OCI-LY1 (cell line): Measurements from ENCODE around the gene KCTD16.

Experiments
- H2AFZ ChIP-seq: fragments of 200-600 bp; sonication (generic), shearing (Covaris generic); 2 replicates; pipeline ENCODE4 v1.6.0; 2014; ENCODE audit warnings: antibody characterized with exemption, mild to moderate bottlenecking, low read length
- H3F3A ChIP-seq: fragments of 200-600 bp; sonication (generic), shearing (Covaris generic); 2 replicates; pipeline ENCODE4 v1.6.0; 2014; ENCODE audit warnings: mild to moderate bottlenecking, antibody characterized with exemption, low read length, moderate library complexity; ENCODE audit not compliant: insufficient read depth
- H3K27ac ChIP-seq: fragments of 200-600 bp; sonication (generic); 2 replicates; pipeline ENCODE4 v1.5.1; 2014; ENCODE audit warnings: low read length, mixed run types, mild to moderate bottlenecking, low read depth; ENCODE audit not compliant: poor library complexity, severe bottlenecking
- H3K27me3 ChIP-seq: fragments of 200-600 bp; sonication (generic); 2 replicates; pipeline ENCODE4 v1.6.0; 2014; ENCODE audit warnings: antibody characterized with exemption, mild to moderate bottlenecking, low read length, moderate library complexity; ENCODE audit not compliant: insufficient read depth
- H3K36me3 ChIP-seq: fragments of 200-600 bp; sonication (generic); 2 replicates; pipeline ENCODE4 v1.6.1; 2014; ENCODE audit warnings: mild to moderate bottlenecking, antibody characterized with exemption, low read length, moderate library complexity, mixed read lengths; ENCODE audit not compliant: insufficient read depth
- H3K4me1 ChIP-seq: fragments of 200-600 bp; sonication (generic); 2 replicates; pipeline ENCODE4 v1.5.1; 2014; ENCODE audit warnings: mild to moderate bottlenecking, low read length, moderate library complexity; ENCODE audit not compliant: insufficient read depth, severe bottlenecking
- H3K4me2 ChIP-seq: fragments of 200-600 bp; sonication (generic), shearing (Covaris generic); 2 replicates; pipeline ENCODE4 v1.6.1; 2014; ENCODE audit warnings: low read length
- H3K4me3 ChIP-seq: fragments of 200-600 bp; sonication (generic); 2 replicates; pipeline ENCODE4 v1.5.1; 2014; ENCODE audit warnings: low read length, low read depth, mild to moderate bottlenecking, mixed read lengths; ENCODE audit not compliant: poor library complexity, severe bottlenecking
- H3K79me2 ChIP-seq: fragments of 200-600 bp; shearing (Covaris generic); 2 replicates; pipeline ENCODE4 v1.6.1; 2016; ENCODE audit warnings: mixed run types, low read length, mixed read lengths; ENCODE audit not compliant: insufficient read depth
- H3K9ac ChIP-seq: fragments of 200-600 bp; sonication (generic), shearing (Covaris generic); 2 replicates; pipeline ENCODE4 v1.6.1; 2014; ENCODE audit warnings: mild to moderate bottlenecking, low read length, mixed read lengths
- H3K9me2 ChIP-seq: fragments of 200-600 bp; sonication (generic), shearing (Covaris generic); 2 replicates; pipeline ENCODE4 v1.6.1; 2014; ENCODE audit warnings: low read depth, mild to moderate bottlenecking, low read length, mixed read lengths
- H3K9me3 ChIP-seq: fragments of 200-600 bp; shearing (Covaris generic); 2 replicates; pipeline ENCODE4 v1.6.1; 2014; ENCODE audit warnings: low read length, mixed read lengths
- H4K20me1 ChIP-seq: fragments of 200-600 bp; sonication (generic), shearing (Covaris generic); 2 replicates; pipeline ENCODE4 v1.6.0; 2016; ENCODE audit warnings: mild to moderate bottlenecking, low read length; ENCODE audit not compliant: insufficient read depth
- EZH2 ChIP-seq: fragments of 200-600 bp; sonication (generic), shearing (Covaris generic); IDR thresholded peaks from 2 replicates; pipeline ENCODE4 v1.8.0; 2017; ENCODE audit warnings: borderline replicate concordance, mixed run types, mild to moderate bottlenecking, antibody characterized with exemption, low read length, moderate library complexity, mixed read lengths
- TF ChIP-seq, protein P1 (sequence below): fragments of 200-600 bp; sonication (generic), shearing (Covaris generic); IDR thresholded peaks from 2 replicates; pipeline ENCODE4 v1.5.1; 2017; ENCODE audit warnings: mild to moderate bottlenecking, antibody characterized with exemption, low read length, moderate library complexity, mixed read lengths

Gene KCTD16

DNA sequence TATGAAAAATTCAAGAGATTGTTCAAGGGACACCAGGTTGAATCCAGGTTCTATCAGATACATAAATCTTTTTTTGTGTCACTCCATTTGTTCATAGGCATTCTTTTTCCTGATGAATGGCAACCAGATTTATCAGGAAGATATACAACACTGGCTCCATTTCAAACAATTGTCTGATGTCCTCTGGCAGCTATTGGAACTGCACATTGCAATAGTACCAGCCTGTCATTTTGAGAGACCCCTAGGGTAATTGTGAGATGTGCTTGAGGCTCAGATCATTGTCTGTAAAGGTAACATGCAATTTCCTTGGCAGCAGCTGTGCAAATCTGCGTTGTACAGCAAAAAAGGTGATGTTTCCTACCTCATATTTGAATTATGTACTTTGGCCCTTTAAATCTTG is 25.9 kb downstream of the KCTD16 start:
- Histone ChIP-seq H2AFZ (no peak overlapping the region), H3K9me2 (no peaks in the 10 kb centered on the region), H3K27ac (no peak overlapping the region), H3K36me3 (no peaks in the 10 kb centered on the region), H3K4me1 (peaks cover 8% of the 10 kb centered on the region), H3K27me3 (no peaks in the 10 kb centered on the region), H3K4me2 (no peak overlapping the region), H3K9me3 (no peaks in the 10 kb centered on the region), H4K20me1 (no peaks in the 10 kb centered on the region), H3K79me2 (no peaks in the 10 kb centered on the region), H3K4me3 (no peak overlapping the region), H3K9ac (no peak overlapping the region), H3F3A (no peaks in the 10 kb centered on the region)
- TF ChIP-seq EZH2: no peak

DNA sequence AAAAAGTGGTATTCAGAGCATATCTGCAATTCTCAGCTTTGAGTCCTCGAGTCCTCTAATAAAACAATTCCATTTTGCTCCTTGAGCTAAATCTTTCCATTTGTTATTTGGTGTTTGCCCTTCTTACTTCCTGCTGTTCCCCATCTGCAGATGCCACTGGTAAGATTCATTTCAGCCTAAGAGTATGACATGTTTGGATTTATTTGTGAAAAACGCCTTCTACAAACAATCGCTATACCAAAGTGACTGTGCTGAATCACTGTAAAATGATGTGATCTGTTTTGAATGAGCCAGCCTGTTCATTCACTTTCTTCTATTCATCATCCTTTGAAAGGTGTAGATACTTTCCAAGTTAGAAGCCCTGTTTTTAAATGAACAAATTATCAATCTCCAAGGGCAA is 27.7 kb downstream of the KCTD16 start:
- H3K9me2 ChIP-seq: no peaks in the 10 kb centered on the region
- no peak overlapping the region for H3K27ac ChIP-seq
- H2AFZ ChIP-seq: no peak overlapping the region
- no peaks in the 10 kb centered on the region for H3K4me1 ChIP-seq
- H4K20me1 ChIP-seq: no peaks in the 10 kb centered on the region
- H3F3A ChIP-seq: no peaks in the 10 kb centered on the region
- H3K4me3 ChIP-seq: no peak overlapping the region
- no peak overlapping the region for H3K4me2 ChIP-seq
- H3K36me3 ChIP-seq: no peaks in the 10 kb centered on the region
- no peaks in the 10 kb centered on the region for H3K9me3 ChIP-seq
- no peaks in the 10 kb centered on the region for H3K27me3 ChIP-seq
- no peak for TF ChIP-seq EZH2
- TF ChIP-seq, protein P1, sequence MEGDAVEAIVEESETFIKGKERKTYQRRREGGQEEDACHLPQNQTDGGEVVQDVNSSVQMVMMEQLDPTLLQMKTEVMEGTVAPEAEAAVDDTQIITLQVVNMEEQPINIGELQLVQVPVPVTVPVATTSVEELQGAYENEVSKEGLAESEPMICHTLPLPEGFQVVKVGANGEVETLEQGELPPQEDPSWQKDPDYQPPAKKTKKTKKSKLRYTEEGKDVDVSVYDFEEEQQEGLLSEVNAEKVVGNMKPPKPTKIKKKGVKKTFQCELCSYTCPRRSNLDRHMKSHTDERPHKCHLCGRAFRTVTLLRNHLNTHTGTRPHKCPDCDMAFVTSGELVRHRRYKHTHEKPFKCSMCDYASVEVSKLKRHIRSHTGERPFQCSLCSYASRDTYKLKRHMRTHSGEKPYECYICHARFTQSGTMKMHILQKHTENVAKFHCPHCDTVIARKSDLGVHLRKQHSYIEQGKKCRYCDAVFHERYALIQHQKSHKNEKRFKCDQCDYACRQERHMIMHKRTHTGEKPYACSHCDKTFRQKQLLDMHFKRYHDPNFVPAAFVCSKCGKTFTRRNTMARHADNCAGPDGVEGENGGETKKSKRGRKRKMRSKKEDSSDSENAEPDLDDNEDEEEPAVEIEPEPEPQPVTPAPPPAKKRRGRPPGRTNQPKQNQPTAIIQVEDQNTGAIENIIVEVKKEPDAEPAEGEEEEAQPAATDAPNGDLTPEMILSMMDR: no peak
- no peak overlapping the region for H3K9ac ChIP-seq
- no peaks in the 10 kb centered on the region for H3K79me2 ChIP-seq

DNA sequence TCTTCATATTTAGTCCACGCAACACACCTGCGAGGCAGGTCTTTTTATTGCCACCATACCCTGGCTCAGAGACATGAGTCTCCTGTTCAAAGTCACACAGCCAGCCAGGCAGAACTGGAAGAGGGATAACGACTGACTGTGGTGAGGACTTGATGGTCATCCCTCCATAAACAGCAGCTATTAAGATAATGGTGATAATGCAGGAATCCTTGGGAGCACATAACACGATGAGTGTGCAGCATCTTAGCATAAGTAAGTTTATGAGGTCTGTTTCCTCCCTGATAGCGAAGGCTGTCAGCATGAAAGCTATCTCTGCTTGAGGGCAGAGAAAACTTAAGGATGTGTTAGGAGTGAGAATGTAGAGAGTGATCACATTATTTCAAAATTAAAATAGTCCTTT is 30.9 kb downstream of the KCTD16 start:
- Histone ChIP-seq H3K9me2 (no peaks in the 10 kb centered on the region), H3K27ac (no peak overlapping the region), H3K4me1 (no peaks in the 10 kb centered on the region), H3K79me2 (no peaks in the 10 kb centered on the region), H3F3A (no peaks in the 10 kb centered on the region), H3K36me3 (no peaks in the 10 kb centered on the region), H3K4me3 (no peak overlapping the region), H3K9ac (no peak overlapping the region), H3K27me3 (no peaks in the 10 kb centered on the region), H3K9me3 (no peaks in the 10 kb centered on the region), H2AFZ (no peak overlapping the region), H3K4me2 (no peak overlapping the region), H4K20me1 (no peaks in the 10 kb centered on the region)
- no peak for TF ChIP-seq EZH2
- TF ChIP-seq, protein P1: no peak

DNA sequence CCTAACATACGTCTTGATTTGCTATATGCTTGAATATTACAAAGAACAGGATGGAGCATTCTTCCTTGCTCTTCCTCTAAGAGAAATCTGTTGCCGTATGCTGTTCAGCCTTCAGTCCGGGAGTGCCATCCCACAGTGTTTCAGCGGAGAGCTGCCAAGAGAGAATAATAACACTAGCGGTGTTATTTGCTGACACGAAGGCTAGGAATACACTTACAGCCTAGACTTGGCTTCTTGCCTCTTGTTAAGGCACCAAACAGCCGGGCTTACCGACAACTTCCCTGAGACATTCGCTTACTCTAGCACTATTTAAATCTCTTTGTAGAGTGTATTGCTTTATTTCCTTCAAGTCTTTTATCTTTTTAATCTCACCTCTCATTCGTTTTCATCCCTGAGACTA is 31.4 kb downstream of the KCTD16 start:
- Histone ChIP-seq H3K9me2 (no peaks in the 10 kb centered on the region), H3K4me1 (no peaks in the 10 kb centered on the region), H4K20me1 (no peaks in the 10 kb centered on the region), H3K79me2 (no peaks in the 10 kb centered on the region), H3K36me3 (no peaks in the 10 kb centered on the region), H3K4me3 (no peak overlapping the region), H3K4me2 (no peak overlapping the region), H2AFZ (no peak overlapping the region), H3K9me3 (no peaks in the 10 kb centered on the region), H3K27me3 (no peaks in the 10 kb centered on the region), H3K9ac (no peak overlapping the region), H3F3A (no peaks in the 10 kb centered on the region), H3K27ac (no peak overlapping the region)
- no peak for TF ChIP-seq EZH2
- TF ChIP-seq, protein P1: no peak
